ENCODE results near the gene THADA.
"Not testable (repeated sequence)": the region's sequence is repeated elsewhere in the genome, so short reads cannot be mapped to it uniquely, and the experiment has no call there.

THADA gene

GRCh38 chr2:43605079-43605655 is 9.3 kb upstream of the THADA start:
- DNase-seq (ENCODE audit: low read depth in 2 of 2), result no peak

- DNase-seq (ENCODE audit: low read depth in 2 of 2), result no peak
Measured at GRCh38 chr2:43604674-43605073, 8.8 kb upstream of the THADA start.

GRCh38 chr2:43600596-43600995 is 4.8 kb upstream of the THADA start:
- not testable (repeated sequence) for DNase-seq (ENCODE audit: low read depth in 2 of 2)

DNA sequence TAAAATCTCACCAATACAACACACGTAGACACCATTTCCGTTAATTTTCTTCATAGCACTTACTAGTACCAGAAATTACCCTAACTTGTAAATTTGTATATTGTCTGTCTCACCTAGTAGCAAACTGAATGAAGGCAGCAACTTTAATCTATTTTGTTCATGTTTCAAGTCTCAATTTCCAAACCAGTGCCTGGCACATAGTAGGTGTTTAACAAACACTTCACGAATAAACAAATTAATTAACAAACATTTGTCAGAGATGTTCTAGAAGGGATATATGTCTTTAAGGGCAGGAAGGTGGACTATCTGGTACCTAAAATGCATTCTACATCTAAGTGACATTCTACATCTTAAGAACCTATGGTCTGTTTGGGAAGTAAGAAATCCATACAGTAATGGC is 963 bp downstream of the THADA start:
- no peak for DNase-seq (ENCODE audit: low read depth in 2 of 2)

DNA sequence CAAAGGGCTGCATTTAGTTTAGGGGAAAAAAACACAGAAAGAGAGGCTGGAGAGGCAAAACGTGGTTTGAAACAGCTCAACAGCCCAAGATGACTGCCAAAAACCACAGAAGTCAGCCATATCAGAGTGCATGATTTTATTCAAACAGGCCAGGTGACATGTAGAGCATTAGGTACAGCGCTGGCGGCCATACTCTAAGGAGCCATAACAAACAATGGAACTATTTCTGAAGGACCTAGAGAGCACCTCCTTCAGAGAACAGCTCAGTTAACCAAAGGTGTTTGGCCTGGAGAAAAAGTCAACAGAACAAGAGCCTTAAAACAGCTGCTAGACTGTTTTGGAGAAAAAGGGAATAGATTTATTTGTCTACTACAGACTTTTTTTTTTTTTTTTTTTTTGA is 2.6 kb downstream of the THADA start:
- DNase-seq (ENCODE audit: low read depth in 2 of 2), result no peak

- no peak for DNase-seq (ENCODE audit: low read depth in 2 of 2)
Measured at GRCh38 chr2:43592443-43592842, 3.4 kb downstream of the THADA start.

DNA sequence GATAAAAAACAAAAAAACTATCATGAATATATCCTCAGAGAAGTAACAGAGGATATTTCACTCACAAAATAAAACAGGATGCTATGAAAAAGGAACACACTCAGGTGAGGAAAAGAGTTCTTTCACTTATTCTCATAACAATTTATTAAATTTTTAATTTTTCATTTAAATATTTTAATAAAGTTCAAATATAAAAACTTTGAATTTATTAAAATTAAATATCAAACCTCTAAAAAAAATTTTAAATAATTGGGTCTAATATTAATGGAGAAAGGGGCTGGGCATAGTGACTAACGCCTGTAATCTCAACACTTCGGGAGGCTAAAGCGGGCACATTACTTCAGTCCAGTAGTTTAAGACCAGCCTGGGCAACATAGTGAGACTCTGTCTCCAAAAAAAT is 10.1 kb downstream of the THADA start:
- DNase-seq (ENCODE audit: low read depth in 2 of 2), result no peak

- no peak for DNase-seq (ENCODE audit: low read depth in 2 of 2)
Measured at GRCh38 chr2:43579275-43579981, 16.4 kb downstream of the THADA start.

DNA sequence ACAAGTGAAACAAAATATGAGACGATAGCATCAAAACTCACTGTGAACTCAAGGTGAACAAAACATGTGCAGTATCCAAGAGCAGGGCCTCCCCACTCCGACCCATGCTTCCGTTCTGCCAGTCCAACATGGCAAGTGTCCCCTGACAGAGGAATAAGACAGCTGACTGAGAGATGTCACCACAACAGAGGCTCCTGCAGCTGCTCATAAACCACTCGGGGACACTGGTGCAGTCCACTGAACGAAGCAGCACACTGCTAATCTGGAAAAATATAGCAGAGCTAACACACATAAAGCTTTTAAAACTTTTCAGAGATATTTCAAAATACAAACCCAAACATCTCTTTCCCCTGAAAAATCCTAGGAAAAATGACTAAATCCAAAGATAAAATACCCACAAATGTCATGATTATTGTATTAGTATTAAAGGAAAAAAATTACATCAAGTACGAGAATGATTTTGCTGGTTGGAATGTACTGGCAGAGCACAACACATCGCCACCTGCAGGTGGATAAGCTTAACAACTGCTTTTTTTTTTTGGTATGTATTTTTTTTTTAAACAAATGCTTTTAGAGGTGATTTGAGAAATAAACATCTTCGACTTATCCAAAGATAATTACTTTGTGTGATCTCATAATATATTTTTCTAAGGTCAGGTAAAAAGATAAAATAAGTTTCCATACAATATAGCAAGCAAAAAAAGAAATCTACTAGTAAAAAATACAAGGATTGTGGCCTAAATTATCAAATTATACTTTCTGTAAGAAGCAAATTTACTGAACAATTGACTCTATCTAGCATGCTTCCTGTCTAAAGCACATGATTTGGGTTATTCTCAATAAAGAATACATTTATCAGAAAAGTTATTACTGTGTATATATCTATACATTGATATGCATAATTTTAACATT is 18.6 kb downstream of the THADA start:
- no peak for DNase-seq (ENCODE audit: low read depth in 2 of 2)

DNA sequence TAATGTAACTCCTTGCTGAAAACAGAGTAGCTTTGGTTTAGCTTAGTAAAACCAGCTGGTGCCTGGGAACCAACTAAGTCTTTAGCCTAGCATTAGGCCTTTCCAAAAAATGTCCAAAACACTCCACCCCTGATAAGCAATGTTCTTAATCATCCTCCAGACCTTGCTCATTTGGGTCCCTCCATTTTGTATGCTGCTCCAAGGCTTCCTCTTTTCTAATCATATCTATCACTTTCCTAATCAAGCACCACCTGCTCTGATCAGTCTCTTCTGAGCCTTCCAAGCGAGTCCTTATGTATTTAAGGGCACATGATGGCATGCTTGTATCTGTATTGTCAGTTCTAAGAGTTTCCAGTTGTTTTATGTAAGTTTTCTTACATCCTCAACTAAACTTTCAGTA is 23.6 kb downstream of the THADA start:
- no peak for DNase-seq (ENCODE audit: low read depth in 2 of 2)

- peak in 1 of 2 donors; percentile 2 for DNase-seq (ENCODE audit: low read depth in 2 of 2)
Measured at GRCh38 chr2:43569921-43570320, 25.9 kb downstream of the THADA start.

DNA sequence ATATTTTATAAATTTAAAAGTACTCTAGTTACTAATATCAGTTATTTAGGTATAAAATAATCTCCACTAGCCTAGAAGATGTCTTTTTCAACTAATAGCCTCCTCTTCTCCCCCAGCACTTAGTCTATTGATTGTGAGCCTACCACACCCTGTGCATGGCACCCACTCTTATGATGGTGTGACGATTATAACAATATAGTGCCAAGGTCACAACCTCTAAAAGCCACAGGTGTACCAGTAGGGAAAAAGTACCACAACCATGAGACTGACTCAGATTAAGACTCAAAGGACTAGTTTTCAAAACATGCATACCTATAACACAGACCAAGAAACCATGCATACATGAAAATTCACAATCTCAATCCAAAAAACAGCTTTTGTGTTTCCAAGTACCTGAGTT is 27.6 kb downstream of the THADA start:
- DNase-seq (ENCODE audit: low read depth in 2 of 2), result no peak

DNA sequence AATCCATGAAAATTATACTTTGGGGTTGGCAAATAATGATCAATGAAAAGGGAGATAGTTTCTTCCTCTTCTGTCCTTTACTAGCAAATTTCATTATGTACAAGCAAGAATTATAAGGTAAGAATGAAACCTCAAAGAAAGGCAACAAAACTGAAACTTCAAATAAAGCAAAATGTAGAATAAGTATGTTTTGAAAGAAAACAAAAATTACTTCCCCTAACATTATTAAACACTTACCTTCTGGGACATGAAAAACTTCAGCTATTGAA is 29.4 kb downstream of the THADA start:
- no peak for DNase-seq (ENCODE audit: low read depth in 2 of 2)

DNA sequence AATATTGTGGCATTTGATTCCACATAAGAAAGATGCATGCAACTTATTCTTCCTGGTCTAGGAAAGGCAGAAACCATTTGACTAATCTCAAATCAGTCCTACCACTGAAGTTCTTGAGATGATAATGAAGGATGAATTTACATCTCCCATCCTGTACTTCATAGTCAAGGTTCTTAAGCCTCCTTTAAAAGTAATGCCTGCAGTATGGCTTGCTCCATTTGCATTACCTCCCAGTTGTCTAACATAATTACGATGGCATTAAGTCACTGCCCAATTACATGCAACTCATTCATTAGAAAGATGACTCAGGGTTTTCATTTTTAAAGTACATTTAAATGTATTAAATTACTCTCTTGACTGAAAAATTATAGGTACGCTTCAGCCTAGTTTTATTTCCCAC is 32.2 kb downstream of the THADA start:
- DNase-seq (ENCODE audit: low read depth in 2 of 2), result no peak

DNA sequence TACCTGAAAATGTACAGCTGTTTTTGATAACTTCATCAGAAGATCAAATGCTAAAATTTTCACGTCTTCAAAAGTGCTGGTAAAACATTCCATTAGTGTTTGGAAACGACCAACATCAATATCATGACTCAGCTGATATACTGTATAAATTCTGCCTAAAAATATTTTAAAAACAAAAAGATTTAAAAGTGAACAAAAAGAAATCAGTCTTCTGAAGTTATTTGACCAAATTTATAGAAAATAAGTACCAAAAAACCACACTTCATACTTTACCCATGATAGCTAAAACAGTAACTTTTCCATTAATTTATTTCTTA is 35.6 kb downstream of the THADA start:
- no peak for DNase-seq (ENCODE audit: low read depth in 2 of 2)

DNA sequence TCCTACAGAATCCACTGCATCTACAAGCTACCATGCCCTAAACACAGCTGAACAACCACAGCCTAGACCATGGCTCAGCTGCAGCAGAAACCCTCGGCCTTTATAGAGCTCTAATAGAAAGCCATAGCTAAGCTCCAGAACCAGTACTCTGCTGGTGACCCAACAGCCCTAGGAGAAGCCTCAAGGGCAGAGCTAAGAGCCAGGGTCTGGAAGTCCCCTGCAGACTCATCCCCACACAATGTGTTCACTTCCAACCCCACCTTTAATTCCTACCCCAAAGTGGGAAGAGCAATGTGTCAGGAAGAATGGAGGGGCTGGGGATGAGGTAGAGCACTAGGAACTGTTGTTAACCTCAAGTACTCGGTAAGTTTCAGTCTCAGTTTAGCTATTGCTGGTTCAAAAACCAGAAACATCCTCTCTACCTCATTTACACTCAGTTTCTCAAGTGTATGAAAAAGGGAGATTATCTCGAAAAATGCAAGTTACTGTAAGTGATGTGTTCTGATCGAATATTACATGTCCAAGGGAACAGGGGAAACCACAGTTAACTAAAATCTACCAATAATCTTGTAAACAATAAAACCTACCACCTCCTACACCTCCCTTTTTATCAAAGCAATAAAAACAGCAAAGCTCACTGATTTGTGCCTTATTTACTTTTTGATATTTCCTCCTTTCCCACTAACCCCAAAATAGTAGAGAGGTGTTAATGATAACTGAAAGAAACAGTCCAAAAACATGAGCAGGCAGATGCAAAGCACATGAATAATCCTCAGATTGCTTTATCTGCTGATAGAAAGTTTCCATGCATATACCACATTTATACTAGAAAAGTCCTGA is 36.2 kb downstream of the THADA start:
- DNase-seq (ENCODE audit: low read depth in 2 of 2), result no peak

DNA sequence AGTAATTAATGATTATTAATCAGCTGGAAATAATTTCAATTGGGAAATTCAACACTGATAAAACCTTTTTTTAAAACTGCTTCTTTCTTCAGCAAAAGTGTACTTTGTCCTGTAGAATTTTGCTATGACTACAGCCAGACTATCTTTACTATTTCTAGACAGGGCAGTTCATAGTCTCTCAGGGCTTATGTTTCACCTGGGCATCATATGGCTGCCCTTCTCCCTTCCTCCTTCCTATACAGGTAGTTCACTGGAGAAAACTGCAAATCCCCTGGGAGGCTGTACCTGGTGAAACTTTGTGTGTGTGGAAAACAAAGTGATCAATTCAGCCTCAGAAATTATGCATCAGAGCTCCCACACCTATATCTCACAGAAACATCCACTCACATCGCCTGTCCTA is 38.6 kb downstream of the THADA start:
- no peak for DNase-seq (ENCODE audit: low read depth in 2 of 2)

DNA sequence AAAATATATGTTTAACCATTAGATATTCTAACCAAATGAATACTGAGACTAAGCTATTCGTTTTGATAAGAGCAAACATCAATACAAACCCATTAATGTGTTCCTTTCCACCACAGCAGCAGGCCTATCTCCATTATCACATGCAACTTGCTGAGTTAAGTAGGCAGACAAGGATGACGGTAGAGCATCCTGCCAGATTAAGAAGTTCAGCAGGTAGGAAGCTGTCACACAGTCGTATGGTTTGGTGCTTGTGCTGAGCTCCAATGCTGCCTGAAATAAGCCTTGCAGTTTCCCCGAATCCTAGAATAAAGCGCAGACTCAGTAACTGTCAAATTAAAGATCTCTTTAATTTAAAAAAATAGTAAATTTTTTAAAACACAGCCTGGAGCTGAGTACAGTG is 39.6 kb downstream of the THADA start:
- DNase-seq (ENCODE audit: low read depth in 2 of 2), result no peak

- no peak for DNase-seq (ENCODE audit: low read depth in 2 of 2)
Measured at GRCh38 chr2:43553341-43553855, 42.4 kb downstream of the THADA start.

DNA sequence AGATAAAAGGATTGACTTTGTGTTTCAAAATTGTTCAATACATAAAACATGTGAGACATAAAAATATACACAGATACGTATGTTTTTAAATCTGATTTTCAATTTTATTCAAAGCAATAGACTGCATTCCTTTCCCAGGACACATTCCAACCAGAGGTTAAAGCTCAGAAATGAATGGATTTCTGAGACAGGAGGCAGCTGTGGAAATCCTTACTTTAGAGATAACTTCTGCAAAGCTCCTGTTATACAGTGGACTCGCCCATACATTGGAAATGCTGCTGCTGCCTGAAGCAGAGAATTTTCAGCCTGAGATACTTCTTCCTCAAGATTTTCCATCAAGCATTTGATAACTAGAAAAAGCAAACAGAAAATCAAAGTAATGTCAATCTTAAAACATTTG is 43.8 kb downstream of the THADA start:
- DNase-seq (ENCODE audit: low read depth in 2 of 2), result no peak

DNA sequence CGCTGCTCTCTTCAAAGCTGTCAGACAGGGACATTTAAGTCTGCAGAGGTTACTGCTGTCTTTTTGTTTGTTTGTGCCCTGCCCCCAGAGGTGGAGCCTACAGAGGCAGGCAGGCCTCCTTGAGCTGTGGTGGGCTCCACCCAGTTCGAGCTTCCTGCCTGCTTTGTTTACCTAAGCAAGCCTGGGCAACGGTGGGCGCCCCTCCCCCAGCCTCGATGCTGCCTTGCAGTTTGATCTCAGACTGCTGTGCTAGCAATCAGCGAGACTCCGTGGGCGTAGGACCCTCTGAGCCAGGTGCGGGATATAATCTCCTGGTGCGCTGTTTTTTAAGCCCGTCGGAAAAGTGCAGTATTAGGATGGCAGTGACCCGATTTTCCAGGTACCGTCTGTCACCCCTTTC is 47.5 kb downstream of the THADA start:
- not testable (repeated sequence) for DNase-seq (ENCODE audit: low read depth in 2 of 2)

- no peak for DNase-seq (ENCODE audit: low read depth in 2 of 2)
Measured at GRCh38 chr2:43542285-43542933, 53.4 kb downstream of the THADA start.
